DMS79 treated with DMSO at 0.1 percent for 48 hours (cell line): ENCODE data around the gene GSTA4.

Source experiments
- DNase-seq: peaks from one replicate; lab custom pipeline; 2025; lab: John Stamatoyannopoulos, UW

Gene GSTA4

GRCh38 chr6:52995089-52995912 lies at the start of gene GSTA4:
Gene GSTA4 (minus strand): TSS chr6:52995284. CDS start chr6:52994243, 1,041 bp downstream.
- DNase-seq, result peak; percentile 95

DNA sequence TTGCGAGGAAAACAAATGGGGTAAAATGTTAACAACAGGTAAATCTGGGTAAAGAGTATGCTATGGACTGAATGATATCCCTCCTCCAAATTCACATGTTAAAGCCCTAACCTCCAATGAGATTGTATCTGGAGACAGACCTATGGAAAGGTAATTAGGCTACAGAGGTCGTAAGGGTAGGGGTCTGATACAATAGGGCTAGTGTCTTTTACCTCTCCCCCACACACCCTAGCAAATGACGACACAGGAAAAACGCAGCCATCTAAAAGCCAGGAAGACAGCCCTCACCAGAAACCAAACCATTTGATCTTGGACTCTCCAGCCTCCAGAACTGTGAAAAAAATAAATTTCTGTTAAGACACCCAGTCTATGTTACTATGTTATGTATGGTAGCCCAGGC lies 49.5 kb upstream of the GSTA4 start:
- DNase-seq, result no peak

DNA sequence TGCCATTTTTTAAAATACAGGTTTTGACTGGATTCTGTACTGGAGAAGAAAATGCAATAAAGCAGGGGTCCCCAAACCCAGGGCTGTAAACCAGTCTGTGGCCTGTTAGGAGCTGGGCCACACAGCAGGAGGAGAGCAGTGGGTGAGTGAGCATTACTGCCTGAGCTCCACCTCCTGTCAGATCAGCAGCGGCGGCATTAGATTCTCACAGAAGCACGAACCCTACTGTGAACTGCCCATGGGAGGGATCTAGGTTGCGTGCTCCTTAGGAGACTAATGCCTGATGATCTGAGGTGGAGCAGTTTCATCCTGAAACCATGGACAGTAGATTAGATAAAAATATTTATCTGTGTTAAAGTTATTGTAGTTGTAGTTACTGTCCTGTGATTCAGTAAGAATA lies 49.0 kb upstream of the GSTA4 start:
- DNase-seq, result no peak

GRCh38 chr6:53043581-53043980 lies 48.5 kb upstream of the GSTA4 start:
- DNase-seq, result no peak

DNA sequence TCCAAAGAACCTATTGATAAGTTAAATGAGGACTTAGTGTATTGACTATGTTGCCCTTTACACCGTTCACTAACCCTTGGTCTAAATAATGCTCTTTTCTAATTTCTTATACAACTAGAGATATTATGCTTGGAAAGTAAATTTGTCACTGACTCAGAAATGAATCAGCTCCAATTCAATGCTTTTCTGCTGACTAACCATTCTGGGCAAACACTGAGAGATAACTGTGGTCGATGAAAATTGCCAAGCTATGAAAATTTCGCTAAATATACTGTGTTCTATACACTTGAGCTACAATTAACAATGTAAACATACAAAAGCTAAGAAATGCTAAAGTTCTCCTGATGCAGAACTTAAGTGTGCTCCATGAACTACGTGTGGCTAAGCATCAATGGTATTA lies 47.0 kb upstream of the GSTA4 start:
- peak; percentile 16 for DNase-seq

GRCh38 chr6:53041356-53041755 lies 46.3 kb upstream of the GSTA4 start:
- no peak for DNase-seq

DNA sequence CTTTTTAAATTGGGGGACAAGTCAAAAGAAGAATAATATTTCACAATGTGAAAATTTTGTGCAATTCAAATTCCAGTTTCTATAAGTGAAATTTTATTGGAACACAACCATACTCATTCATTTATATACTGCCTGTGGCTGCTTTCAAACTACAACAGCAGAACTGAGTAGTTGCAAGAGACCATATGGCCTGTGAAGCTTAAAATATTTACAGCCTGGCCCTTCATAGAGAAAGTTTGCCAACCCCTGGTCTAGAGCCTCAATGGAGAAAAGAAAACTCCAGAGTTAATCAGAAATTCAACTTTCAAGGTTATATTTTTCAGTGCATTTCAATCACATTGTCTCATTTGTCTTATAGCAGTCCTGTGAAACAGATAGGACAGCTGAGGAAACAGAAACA lies 43.5 kb upstream of the GSTA4 start:
- DNase-seq, result no peak

DNA sequence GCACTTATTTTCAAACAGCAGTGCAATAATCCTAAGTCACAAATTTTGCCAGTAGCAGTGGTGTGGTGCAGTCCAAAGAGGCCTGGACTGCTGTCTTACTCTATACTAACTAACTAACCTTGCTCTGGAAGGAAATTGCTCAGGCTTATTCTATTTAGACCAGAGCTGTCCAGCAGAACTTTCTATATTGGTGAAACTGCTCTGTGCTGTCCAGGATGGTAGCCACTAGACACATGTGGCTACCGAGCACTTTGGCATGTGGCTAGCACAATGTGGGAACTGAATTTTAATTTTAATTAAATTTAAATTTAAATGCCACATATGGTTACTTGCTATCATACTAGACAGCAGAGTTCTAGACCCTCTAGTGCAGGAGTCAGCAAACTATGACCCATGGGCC lies 43.1 kb upstream of the GSTA4 start:
- no peak for DNase-seq

- DNase-seq, result no peak
Observed at GRCh38 chr6:53035549-53036213, 40.6 kb upstream of the GSTA4 start.

GRCh38 chr6:53033764-53034163 lies 38.7 kb upstream of the GSTA4 start:
- DNase-seq, result no peak

DNA sequence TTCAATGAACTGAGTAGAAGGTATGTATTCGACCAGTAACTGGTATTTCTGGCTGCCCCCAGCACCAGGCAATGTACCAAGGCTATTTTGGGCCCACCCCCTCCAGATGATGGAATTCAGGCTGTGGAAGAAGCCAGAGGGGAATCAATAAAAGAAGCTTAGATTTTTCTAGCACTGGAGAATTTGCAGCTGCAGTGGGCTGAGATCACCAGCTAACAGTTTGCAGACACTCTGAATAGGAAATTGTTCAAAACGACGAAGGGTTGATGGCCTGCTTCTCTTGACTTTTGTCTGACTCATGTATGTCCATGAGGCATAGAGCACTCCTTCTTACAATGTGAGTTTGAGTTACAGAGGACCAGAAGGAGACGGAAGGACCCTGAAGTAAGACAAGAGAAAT lies 37.8 kb upstream of the GSTA4 start:
- no peak for DNase-seq

- no peak for DNase-seq
Observed at GRCh38 chr6:53031281-53031680, 36.2 kb upstream of the GSTA4 start.

- DNase-seq, result no peak
Observed at GRCh38 chr6:53029761-53030160, 34.7 kb upstream of the GSTA4 start.

GRCh38 chr6:53029257-53029656 lies 34.2 kb upstream of the GSTA4 start:
- no peak for DNase-seq

DNA sequence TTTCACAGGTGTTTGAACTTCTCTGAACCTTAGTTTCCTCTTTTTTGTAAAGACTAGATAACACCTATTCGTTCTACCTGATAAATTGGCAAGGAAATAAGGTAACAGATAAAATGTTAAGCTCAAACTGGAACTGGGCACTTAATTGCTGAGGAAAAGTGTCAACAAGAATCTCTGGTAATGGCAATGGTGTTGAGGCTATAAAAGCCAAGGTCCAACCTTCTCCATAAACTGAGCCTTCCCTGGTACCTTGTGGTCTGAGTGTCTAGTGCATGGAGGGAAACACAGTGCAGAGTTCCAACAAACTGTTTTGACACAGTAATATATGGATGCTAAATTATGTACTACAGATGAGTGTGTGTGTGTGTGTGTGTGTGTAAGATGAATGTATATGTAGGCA lies 33.4 kb upstream of the GSTA4 start:
- DNase-seq, result no peak

DNA sequence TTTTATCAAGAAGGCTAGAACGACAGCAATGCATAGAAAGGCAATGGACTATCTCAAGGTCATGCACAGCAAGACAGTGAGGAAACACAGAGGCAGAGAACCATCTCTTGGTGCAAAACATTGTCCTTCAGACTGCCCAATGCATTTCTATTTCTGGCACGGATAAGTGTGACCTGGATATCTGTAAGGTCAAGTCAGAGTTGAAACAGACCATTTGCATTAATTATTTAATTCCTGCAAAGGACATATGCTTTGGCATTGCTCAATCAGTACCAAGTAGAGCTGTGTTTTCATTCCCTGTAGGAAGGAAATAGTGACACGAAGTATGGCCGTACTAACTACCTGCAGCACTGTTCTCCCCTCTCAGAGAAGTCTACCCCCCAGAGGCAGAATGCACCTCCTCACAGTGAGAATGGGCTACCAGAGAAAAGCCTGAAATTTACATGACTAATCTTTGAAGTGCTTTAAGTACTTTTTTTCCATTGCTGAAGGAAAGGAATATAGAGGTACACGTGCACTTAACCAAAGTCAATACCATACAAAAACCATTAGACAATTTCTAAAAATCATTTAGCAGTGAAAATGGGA lies 32.1 kb upstream of the GSTA4 start:
- no peak for DNase-seq

DNA sequence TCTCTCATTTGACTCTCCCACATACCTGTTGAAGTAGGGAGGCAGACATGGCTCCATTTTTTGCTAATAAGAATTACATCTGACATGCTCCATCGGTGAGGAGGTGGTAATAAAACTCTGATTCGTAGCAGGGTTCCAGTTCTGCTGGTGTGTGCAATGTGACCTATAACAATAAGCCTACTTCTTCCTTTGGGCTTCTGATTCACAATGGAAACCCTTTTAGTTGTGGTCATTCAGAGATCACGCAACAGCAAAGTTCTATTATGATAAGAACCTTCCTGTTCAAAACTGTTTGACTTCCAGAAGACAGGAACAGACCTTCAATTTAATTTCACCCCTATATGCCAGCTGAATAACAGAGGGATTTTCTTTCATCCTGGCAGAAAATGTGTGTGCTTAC lies 31.4 kb upstream of the GSTA4 start:
- DNase-seq, result no peak

DNA sequence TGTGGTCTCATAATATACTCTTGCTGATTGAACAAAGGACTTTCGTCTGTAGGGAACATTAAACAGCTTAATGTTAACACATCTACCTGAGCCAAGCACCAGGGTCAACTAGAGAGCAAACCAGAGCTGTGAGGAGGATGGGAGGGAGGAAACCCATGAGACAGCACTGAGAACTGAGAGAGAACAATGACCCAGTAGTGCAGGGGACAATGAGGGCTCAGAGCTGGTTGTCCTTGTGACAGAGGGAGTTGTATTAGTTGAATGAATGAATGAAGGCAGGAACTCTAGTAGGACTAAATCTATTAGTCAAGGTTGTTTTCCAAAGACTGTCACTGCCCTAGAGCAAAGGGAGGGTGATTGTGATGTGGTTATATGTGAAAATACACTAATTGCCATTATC lies 28.2 kb upstream of the GSTA4 start:
- DNase-seq, result no peak

- DNase-seq, result no peak
Observed at GRCh38 chr6:53020005-53020744, 25.1 kb upstream of the GSTA4 start.

DNA sequence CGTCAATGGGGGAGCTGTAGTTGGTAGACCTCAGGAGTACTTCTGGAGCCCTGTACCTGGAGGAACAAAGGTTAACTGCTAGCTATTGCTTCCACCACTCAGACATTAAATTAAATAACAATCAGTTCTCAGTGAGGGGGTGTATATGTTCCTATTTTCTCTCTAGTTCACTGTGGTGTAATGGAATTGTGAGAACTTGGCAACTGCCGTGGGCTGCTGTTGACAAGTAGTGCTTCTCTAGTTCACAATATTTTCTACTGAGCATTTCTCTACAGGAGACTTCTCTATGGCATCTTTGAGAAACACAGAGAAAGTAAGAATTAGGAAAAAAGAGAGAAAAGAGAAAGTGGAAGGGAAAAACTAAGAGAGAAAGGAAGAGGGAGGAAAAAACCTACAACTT lies 23.4 kb upstream of the GSTA4 start:
- no peak for DNase-seq

DNA sequence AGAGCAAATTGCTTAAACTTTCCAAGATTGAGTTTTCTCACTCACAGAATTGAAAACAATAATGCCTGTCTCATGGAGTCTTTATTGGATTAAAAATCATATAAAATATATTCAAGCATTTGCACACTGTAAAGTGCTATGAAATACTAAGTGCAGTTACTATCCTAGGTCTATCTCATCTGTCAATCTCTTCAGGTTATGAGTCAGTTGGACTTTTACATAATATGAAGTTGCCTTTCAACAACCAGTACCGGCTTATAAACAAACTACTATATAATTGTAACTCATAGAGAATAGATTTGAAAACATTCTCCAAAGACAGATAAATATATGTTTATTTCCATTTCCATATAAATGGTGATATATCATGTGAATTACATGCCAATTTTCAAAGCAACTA lies 20.4 kb upstream of the GSTA4 start:
- no peak for DNase-seq

DNA sequence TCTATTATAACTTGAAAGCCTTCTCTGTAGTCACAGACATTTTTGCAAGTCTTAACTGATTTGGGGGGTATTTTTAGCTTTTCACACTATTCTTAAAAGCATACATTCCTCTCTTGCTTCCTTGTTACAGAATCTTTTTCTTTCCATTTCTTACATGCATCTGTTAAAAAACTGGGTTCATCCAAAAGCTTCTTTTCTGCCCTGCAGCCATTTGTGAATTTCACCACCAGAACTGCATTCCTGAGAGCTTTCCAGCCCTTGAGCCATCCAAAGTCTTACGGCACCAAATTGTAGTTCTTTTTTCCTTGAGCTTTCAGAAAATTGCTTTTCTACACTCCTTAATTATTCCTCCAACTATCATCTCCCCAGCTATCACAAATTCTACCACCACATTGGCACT lies 19.7 kb upstream of the GSTA4 start:
- no peak for DNase-seq

- DNase-seq, result no peak
Observed at GRCh38 chr6:53014063-53014462, 19.0 kb upstream of the GSTA4 start.
